Common myeloid progenitor, CD34-positive (primary cell): ENCODE measurements around the gene IFFO2.

Experiments
- CTCF ChIA-PET: fragments of 350-600 bp; sonication (Branson Sonifier 250); formaldehyde crosslinking; loops from one replicate; lab custom pipeline; 2021; ENCODE audit warnings: antibody characterized with exemption; lab: Charles Lee
- POLR2A ChIA-PET: fragments of 350-600 bp; sonication (Branson Sonifier 250); formaldehyde crosslinking; loops from one replicate; lab custom pipeline; 2021; ENCODE audit warnings: antibody characterized with exemption; lab: Charles Lee
- DNase-seq, 3 donors: peaks; one replicate each; pipeline versions ENCODE4 v3.0.0 to v3.0.0-alpha.2; 2013
- H3K27ac ChIP-seq, 2 experiments: 1 replicate in 1 of 2; 2 replicates in 1 of 2; pipeline ENCODE4 v1.7.0; 2013; ENCODE audit warnings: inconsistent platforms in 2 of 2, low read length in 2 of 2, mild to moderate bottlenecking in 2 of 2, low read depth in 1 of 2, moderate library complexity in 1 of 2; ENCODE audit not compliant: severe bottlenecking in 2 of 2, insufficient read depth in 1 of 2, poor library complexity in 1 of 2
- H3K27me3 ChIP-seq, 5 experiments: replicated peaks in 2 of 5; 1 replicate in 3 of 5; 2 replicates in 2 of 5; pipeline versions ENCODE4 v1.6.1 to v1.7.0; 2013; ENCODE audit warnings: low read length in 4 of 5, mild to moderate bottlenecking in 2 of 5, moderate library complexity in 2 of 5, inconsistent platforms in 1 of 5; ENCODE audit not compliant: insufficient read depth in 5 of 5, control insufficient read depth in 4 of 5
- H3K36me3 ChIP-seq, 4 experiments: 1 replicate in 2 of 4; 2 replicates in 2 of 4; pipeline versions ENCODE4 v1.6.1 to v1.7.0; 2013; ENCODE audit warnings: low read length in 3 of 4, control low read depth in 1 of 4, mild to moderate bottlenecking in 1 of 4; ENCODE audit not compliant: control insufficient read depth in 4 of 4, insufficient read depth in 4 of 4
- H3K4me1 ChIP-seq, 4 experiments: 1 replicate in 3 of 4; 2 replicates in 1 of 4; pipeline versions ENCODE4 v1.6.1 to v1.7.1; 2013; ENCODE audit warnings: low read length in 3 of 4, mild to moderate bottlenecking in 3 of 4, control low read depth in 1 of 4, inconsistent platforms in 1 of 4, moderate library complexity in 1 of 4; ENCODE audit not compliant: control insufficient read depth in 4 of 4, insufficient read depth in 4 of 4; ENCODE audit errors: control extremely low read depth in 1 of 4
- H3K4me3 ChIP-seq, 7 experiments: 1 replicate in 4 of 7; 2 replicates in 3 of 7; pipeline versions ENCODE4 v1.5.1 to v1.7.0; 2013; ENCODE audit warnings: mild to moderate bottlenecking in 7 of 7, low read length in 6 of 7, moderate library complexity in 6 of 7, inconsistent platforms in 2 of 7, low read depth in 2 of 7, control low read depth in 1 of 7; ENCODE audit not compliant: insufficient read depth in 4 of 7, control insufficient read depth in 1 of 7; ENCODE audit errors: extremely low read depth in 1 of 7
- H3K9me3 ChIP-seq, 5 experiments: 1 replicate in 4 of 5; 2 replicates in 1 of 5; pipeline versions ENCODE4 v1.6.1 to v1.7.1; 2013; ENCODE audit warnings: low read length in 4 of 5, mild to moderate bottlenecking in 2 of 5, inconsistent platforms in 1 of 5, low read depth in 1 of 5, moderate library complexity in 1 of 5; ENCODE audit not compliant: control insufficient read depth in 4 of 5, insufficient read depth in 2 of 5; ENCODE audit errors: control extremely low read depth in 1 of 5
- WGBS: methylation state at CpG from one replicate; pipeline ENCODE4 v1.1.5; 2013; ENCODE audit not compliant: insufficient coverage; 5-methylcytosine and 5-hydroxymethylcytosine counted together

Gene IFFO2

DNA sequence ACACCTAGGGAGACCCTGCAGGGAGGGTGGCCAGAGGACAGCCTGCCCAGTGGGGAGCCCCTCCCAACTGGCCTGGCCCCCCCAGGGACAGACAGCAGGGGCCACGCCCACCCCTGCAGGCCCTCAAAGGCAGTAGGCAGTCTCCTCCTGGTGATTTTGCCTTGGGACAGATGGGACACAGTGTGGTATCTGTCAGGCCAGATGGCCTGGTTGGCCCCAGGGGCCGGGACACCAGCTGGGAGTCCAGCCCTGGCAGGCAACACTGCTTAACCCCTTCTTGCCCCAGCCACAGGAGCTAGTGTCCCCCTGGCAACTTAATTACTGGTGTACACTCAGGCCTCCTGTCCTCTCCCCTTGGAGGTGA lies 17.8 kb downstream of the IFFO2 start:
- Histone ChIP-seq H3K9me3 (no peaks in the 10 kb centered on the region), H3K4me1 (peaks cover 0 to 9% (median 0%) of the 10 kb centered on the region in 4 experiments), H3K27ac (no peak overlapping the region), H3K27me3 (no peaks in the 10 kb centered on the region), H3K36me3 (peaks cover 0 to 5% (median 0%) of the 10 kb centered on the region in 4 experiments), H3K4me3 (no peak overlapping the region)
- CTCF ChIA-PET = interaction anchor here (1.4 kb wide), 3 partner anchors 14 to 45 kb away, joined by 3 to 5 read pairs (median 4); no protein-coding TSS in a partner anchor
- POLR2A ChIA-PET = no interaction called here
- 100% methylated on average over 1 of the region's 2 CpGs for WGBS
- no peak for DNase-seq

DNA sequence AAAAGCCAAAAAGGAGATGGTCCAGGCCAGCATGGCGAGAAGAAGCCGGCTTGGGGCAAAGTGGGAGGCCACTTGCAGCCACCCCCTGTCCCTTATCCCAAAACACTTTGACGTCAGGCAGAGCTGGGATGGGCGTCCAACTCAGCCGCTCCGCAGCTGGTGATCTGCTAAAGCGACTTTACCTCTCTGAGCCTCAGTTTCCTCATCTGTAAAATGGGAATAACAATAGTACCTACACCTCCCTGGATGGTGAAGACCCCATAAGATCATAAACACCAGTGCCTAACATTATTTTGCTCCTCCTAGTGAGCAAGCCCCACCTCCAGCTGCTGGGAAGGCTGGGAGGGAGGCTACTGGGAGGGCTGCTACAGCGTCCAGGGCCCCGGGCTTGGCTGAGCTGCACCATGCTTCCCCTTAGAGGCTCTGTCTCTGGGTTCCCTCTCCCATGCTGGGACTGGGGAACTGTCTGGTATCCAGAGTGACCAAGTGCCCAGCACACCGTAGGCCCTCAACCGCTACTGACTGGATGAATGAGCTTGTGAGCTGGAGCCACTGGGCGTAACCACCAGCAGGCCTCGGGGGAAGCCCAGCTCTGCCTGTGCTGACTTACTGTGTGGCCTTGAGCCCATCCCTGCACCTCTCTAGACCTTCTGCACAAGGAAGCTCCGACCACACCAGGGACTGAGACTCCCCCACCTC lies 18.3 kb downstream of the IFFO2 start:
- WGBS = 95% methylated on average over 13 of the region's 14 CpGs
- Histone ChIP-seq H3K36me3 (no peaks in the 10 kb centered on the region), H3K4me3 (no peak overlapping the region), H3K9me3 (no peaks in the 10 kb centered on the region), H3K4me1 (peaks cover 0 to 9% (median 0%) of the 10 kb centered on the region in 4 experiments), H3K27me3 (no peaks in the 10 kb centered on the region), H3K27ac (no peak overlapping the region)
- POLR2A ChIA-PET = interaction anchor here (1.2 kb wide), 1 partner anchor 10 kb away, joined by 4 read pairs; no protein-coding TSS in a partner anchor
- DNase-seq = no peak
- CTCF ChIA-PET = interaction anchor here (1.4 to 1.9 kb wide), 4 partner anchors 11 to 45 kb away, joined by 3 to 5 read pairs (median 4); no protein-coding TSS in a partner anchor

DNA sequence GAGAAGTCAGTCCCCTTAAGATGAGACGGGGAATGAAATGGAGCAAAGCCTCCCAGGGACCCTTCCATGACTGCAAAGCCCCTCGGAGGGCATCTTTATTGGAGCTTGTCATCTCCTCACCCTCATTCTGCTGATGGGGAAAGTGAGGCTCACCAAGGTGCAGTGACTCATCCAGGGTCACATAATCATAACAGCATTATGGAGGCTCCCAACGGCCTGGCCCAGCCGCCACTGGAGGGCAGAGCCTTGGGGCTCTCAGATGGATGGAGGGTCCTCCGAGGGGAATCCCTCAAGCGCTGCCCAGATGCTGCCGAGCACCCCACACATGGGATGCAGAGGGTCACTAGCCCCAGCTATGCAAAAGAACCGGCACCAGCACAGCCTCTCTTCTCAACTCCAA lies 18.9 kb downstream of the IFFO2 start:
- H3K4me1 ChIP-seq = peaks cover 0 to 9% (median 0%) of the 10 kb centered on the region in 4 experiments
- no peaks in the 10 kb centered on the region for H3K9me3 ChIP-seq
- H3K27ac ChIP-seq = no peak overlapping the region
- 96% methylated on average over 7 of the region's 8 CpGs for WGBS
- H3K27me3 ChIP-seq = no peaks in the 10 kb centered on the region
- DNase-seq = no peak
- ChIA-PET POLR2A (interaction anchor here (1.2 kb wide), 1 partner anchor 9 kb away, joined by 4 read pairs; no protein-coding TSS in a partner anchor), CTCF (interaction anchor here (0.9 to 1.9 kb wide), 5 partner anchors 8 to 25 kb away, joined by 3 to 5 read pairs (median 4); no protein-coding TSS in a partner anchor)
- no peaks in the 10 kb centered on the region for H3K36me3 ChIP-seq
- no peak overlapping the region for H3K4me3 ChIP-seq

DNA sequence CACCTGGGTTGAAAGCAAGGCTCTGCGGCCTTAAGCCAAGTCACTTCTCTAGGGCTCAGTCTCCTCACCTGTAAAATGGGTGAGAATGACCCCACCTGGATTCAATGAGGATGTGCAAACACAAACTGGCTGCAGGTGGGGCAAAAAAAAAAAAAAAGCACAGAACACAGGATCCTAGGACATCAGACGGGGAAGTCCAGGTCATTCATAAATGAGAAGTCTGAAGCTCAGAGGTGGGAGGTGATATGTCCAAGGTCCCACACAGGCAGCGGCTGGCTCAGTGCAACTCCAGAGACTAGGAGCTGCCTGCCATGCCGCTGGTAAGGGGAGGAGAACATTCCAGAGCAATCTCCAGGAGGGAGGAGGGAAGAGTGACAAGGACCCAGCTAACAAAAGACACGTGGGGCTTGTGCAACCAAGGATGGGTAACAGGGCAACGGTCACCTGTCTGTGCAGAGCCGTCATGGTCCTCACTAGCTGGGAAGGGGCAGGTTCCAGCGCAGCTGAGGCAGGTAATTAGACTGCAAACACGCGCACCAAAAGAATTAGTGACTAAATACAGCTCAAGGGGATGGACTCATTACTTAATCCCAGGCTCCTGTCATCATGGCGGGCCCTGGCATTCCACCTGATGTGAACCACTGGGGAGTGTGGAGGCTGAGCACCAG lies 19.5 kb downstream of the IFFO2 start:
- POLR2A ChIA-PET = interaction anchor here (1.2 kb wide), 1 partner anchor 8 kb away, joined by 4 read pairs; no protein-coding TSS in a partner anchor
- peaks cover 0 to 9% (median 0%) of the 10 kb centered on the region in 4 experiments for H3K4me1 ChIP-seq
- H3K27me3 ChIP-seq = no peaks in the 10 kb centered on the region
- CTCF ChIA-PET = interaction anchor here (0.9 to 1.9 kb wide), 5 partner anchors 9 to 25 kb away, joined by 3 to 5 read pairs (median 4); no protein-coding TSS in a partner anchor
- H3K36me3 ChIP-seq = no peaks in the 10 kb centered on the region
- no peaks in the 10 kb centered on the region for H3K9me3 ChIP-seq
- no peak overlapping the region for H3K27ac ChIP-seq
- H3K4me3 ChIP-seq = no peak overlapping the region
- WGBS = 99% methylated on average over 10 of the region's 11 CpGs
- DNase-seq = no peak

DNA sequence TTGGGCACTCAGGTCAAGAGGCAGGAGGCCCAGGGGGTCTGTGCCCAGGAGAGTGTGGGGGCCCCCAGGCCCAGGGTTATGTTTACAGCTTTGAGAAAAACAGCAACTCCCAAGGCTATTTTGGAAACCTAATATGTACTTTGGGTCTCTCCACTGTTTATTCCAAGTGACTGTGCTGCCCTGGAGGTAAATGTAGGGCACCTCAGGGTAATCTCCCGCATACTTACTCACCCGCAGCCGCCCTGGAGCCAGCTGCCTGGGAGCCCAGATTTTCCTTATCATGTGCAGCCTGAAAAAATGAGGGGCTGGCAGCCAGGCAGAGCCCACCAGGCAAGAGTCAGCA lies 20.0 kb downstream of the IFFO2 start:
- no peak for DNase-seq
- Histone ChIP-seq H3K4me3 (no peak overlapping the region), H3K4me1 (peaks cover 0 to 9% (median 0%) of the 10 kb centered on the region in 4 experiments), H3K27ac (no peak overlapping the region), H3K36me3 (no peaks in the 10 kb centered on the region), H3K27me3 (no peaks in the 10 kb centered on the region), H3K9me3 (no peaks in the 10 kb centered on the region)
- WGBS = 100% methylated on average over 3 of the region's 3 CpGs
- ChIA-PET POLR2A (no interaction called here), CTCF (interaction anchor here (1.1 to 1.9 kb wide), 4 partner anchors 9 to 24 kb away, joined by 3 to 5 read pairs (median 4); no protein-coding TSS in a partner anchor)

DNA sequence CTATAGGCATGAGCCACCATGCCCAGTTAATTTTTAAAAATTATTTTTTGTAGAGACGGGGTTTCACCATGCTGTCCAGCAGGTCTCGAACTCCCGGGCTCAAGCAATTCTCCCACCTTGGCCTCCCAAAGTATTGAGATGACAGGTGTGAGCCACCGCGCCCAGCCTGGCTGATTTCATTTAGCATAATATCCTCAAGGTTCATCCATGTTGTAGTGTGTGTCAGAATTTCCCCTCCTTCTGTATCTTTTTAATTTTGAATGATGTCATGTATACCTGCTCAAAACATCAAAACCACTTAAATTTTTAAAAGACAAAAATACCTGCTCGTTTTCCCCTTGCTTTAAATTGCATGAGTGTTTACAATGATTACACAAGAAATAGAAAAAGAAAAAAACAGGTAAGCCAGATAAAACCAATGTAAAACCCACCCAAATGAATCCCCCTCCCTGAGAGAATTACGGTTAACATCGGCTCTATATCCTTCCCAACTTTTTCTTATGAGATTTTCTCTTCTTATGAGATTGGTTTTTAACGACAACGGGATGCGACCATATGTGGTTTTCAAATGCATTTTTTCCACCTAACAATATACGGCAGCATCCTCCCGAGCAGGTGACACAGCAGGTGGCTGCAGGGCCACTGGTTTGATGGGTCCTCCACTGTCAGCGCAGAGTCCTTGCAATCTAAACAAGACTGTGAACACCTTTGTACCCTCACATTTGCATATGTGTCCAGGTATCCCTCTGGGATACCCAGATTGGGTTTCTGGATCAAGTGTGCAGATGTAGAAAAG lies 22.1 kb downstream of the IFFO2 start:
- no peak overlapping the region for H3K4me3 ChIP-seq
- WGBS = 80% methylated on average over 11 of the region's 14 CpGs
- CTCF ChIA-PET = interaction anchor here (1.1 to 1.4 kb wide), 2 partner anchors 11 to 21 kb away, joined by 3 read pairs; no protein-coding TSS in a partner anchor

More for the DNA sequence above, 22.1 kb downstream of the IFFO2 start:
- POLR2A ChIA-PET = no interaction called here
- Histone ChIP-seq H3K4me1 (peaks cover 0 to 18% (median 10%) of the 10 kb centered on the region in 4 experiments), H3K27ac (no peak overlapping the region), H3K9me3 (no peaks in the 10 kb centered on the region), H3K27me3 (no peaks in the 10 kb centered on the region), H3K36me3 (no peaks in the 10 kb centered on the region)
- DNase-seq = no peak
